AG09319 (cell line): ENCODE measurements around the gene CELSR2.
"Not testable (repeated sequence)": the region's sequence is repeated elsewhere in the genome, so short reads cannot be mapped to it uniquely, and the experiment has no call there.

Source experiments
- DNase-seq: peaks from one replicate; pipeline ENCODE4 v3.0.0-alpha.2; 2010; ENCODE audit warnings: low read depth; ENCODE audit errors: extremely low read depth
- TF ChIP-seq, protein P1 (sequence below): IDR thresholded peaks from 2 replicates; pipeline ENCODE4 v1.5.1; 2011; ENCODE audit warnings: low read depth, mild to moderate bottlenecking, inconsistent platforms, low read length, moderate library complexity

Gene CELSR2

DNA sequence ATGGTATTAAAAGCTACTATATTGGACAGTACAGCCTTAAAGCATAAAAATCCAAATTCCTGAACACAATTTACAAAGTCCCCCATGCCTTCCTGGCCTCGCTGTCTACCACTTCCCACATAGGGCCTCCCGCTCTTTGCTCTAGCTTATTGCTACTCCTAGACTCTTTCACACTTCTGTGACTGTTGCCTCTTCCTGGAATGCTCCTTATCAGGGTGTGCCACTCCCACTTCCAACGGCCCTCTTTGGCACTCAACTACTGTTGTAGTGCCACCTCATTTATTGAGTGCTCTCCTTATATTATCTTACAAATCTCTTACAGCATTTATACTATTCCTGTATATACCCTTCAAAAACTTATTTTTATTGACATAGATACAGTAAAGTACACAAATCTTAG, 30.8 kb upstream of the CELSR2 start:
- TF ChIP-seq, protein P1, sequence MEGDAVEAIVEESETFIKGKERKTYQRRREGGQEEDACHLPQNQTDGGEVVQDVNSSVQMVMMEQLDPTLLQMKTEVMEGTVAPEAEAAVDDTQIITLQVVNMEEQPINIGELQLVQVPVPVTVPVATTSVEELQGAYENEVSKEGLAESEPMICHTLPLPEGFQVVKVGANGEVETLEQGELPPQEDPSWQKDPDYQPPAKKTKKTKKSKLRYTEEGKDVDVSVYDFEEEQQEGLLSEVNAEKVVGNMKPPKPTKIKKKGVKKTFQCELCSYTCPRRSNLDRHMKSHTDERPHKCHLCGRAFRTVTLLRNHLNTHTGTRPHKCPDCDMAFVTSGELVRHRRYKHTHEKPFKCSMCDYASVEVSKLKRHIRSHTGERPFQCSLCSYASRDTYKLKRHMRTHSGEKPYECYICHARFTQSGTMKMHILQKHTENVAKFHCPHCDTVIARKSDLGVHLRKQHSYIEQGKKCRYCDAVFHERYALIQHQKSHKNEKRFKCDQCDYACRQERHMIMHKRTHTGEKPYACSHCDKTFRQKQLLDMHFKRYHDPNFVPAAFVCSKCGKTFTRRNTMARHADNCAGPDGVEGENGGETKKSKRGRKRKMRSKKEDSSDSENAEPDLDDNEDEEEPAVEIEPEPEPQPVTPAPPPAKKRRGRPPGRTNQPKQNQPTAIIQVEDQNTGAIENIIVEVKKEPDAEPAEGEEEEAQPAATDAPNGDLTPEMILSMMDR: no peak
- DNase-seq: no peak

DNA sequence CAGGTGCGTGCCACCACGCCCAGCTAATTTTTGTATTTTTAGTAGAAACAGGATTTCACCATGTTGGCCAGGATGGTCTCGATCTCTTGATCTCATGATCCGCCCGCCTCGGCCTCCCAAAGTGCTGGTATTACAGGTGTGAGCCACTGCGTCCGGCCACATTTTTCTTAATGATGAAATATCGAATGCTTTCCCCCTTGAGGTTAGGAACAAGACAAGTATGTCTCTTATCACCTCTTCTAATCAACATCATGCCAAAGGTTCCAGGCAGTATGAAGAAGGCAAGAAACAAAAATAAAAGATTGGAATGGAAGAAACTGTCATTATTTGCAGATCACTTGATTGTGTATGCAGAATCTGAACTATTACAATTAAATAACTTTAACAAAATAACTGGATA, 28.1 kb upstream of the CELSR2 start:
- DNase-seq: not testable (repeated sequence)

DNA sequence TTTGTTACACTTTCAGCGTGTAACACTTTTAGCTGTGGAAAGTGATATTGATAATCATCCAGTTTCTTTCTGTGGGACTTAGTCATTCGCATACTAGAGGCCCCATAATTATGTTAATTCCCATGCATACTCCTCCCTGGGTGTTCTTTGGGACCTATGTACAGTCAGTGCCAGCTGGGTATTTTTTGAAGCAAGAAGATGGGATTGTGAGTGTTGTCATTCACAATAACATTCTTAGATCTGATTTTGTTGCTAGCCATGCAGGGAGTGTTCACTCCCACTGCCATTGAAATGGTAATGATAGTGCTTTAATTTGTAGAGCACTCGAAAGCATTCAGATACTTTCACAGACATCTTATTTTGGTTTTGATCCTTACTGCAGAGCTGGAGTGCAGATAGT, 24.0 kb upstream of the CELSR2 start:
- TF ChIP-seq, protein P1: no peak
- DNase-seq: no peak

DNA sequence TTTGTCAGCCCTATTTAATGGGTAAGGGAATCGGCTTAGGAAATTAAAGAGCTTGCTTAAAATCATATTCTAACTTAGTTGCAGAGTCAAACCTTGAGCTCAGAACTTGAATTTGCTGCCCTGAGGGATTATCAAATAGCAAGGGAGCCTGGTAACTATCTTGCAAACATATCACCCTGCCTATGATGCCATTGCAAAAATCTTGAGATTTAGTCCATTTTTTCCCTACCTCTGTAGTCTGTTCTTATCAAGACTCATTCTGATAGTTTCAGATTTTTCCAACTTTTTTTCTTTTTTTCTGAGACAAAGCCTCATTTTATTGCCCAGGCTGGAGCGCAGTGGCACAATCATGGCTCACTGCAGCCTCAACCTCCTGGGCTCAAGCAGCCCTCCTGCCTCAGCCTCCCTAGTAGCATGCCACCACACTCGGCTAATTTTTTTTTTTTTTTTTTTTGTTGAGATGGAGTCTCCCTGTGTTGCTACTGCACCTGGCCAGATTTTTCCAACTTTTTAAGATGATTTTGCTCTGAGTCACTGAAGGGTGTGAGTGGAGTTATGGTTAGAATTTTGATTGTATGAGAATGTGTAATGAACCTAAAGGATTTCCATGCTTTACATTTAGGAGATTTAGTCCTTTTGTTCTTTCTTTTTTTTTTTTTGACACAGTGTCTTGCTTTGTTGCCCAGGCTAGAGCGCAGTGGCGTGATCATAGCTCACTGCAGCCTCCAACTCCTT, 23.5 kb upstream of the CELSR2 start:
- TF ChIP-seq, protein P1: no peak
- DNase-seq: no peak

DNA sequence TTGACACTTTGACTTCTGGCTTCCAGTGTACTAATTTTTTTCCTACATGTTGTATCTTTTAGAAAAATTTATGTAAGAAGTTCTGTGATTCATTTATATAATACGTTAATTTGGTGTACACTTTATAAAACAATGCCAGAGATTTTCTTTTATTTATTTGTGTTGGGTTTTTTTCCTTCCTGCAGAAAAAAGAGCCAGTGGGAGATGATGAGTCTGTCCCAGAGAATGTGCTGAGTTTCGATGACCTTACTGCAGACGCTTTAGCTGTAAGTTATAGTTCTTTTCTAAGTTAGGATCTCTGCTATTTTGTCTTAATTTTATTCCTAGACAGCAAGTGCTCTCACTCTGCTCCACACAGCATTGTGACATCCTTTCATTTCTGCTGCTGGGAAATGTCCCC, 21.2 kb upstream of the CELSR2 start:
- TF ChIP-seq, protein P1: no peak
- no peak for DNase-seq

DNA sequence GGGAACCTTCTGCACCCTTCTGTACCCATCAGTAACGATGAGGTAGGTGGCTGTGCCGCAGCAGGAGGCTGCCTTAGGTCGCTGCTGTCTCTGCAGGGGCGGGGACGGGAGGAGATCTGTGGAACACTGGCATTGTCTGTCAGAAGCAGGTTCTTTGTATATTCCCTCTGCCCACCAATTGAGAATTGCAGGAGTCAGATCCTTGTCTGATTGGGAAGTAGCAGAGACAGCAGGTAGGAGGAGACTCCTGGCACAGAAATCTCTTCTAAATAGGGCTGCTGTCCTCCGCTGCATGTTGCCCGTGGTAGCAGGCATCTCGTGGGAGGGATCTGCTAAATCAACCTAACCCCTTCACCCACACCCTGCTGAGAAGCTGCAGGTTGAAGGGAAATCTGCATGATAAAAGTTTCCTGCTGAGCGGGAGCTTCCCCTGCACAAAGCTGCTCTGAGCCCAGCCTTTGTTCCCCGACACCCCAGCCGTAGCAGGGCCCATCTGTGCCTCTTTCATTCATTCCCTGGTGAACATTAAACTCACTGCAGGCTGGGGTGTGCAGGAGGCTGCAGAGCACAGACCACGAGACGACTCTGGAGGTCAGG, 19.7 kb upstream of the CELSR2 start:
- TF ChIP-seq, protein P1: no peak
- DNase-seq: no peak

DNA sequence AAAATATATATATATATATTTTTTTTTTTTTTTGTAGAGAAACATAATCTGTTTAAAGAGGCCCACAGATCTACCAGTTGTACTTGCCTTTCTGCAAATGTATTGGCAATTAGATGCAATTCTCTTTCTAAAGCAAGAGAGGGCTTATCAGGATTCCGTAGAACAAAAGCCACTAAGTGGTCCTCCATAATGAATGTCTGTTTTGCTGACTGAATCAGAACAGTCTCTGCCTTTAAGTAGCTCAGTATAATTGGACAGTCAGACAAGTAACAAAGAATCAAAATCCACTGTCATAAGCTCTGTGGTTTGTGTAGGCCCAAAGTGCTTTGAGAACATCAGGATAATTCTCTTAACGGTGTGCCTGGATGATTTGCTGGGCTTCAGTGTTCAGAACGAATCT, 18.3 kb upstream of the CELSR2 start:
- no peak for DNase-seq
- TF ChIP-seq, protein P1: no peak

DNA sequence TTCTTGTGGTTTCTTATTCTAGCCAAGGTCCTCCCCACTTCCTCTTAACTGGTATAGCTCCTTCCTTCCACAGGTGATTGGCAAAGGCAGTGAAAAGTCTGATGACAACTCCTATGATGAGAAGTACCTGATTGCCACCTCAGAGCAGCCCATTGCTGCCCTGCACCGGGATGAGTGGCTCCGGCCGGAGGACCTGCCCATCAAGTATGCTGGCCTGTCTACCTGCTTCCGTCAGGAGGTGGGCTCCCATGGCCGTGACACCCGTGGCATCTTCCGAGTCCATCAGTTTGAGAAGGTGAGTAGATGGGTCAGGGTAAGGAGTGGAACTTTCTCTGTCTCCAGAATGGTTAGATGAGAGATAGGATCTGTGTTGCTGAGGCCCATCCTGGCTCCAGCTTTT, 14.2 kb upstream of the CELSR2 start:
- TF ChIP-seq, protein P1: no peak
- no peak for DNase-seq
